ENCODE data around the gene SLC9A6.

The SLC9A6 gene

GRCh38 chrX:135985973-135986310 is 707 bp downstream of the SLC9A6 start:
- H3K27ac ChIP-seq: no peak overlapping the region

GRCh38 chrX:135988245-135988644 is 3.0 kb downstream of the SLC9A6 start:
- no peak overlapping the region for H3K27ac ChIP-seq
- TF ChIP-seq CTCF (IDR thresholded peaks at IDR 0.05) (no peak), ZFX (IDR thresholded peaks at IDR 0.05; ENCODE audit: borderline replicate concordance) (no peak)

More at GRCh38 chrX:135985973-135986310, 707 bp downstream of the SLC9A6 start:
- TF ChIP-seq CTCF (IDR thresholded peaks at IDR 0.05) (no peak), ZFX (IDR thresholded peaks at IDR 0.05; ENCODE audit: borderline replicate concordance) (no peak)

- H3K27ac ChIP-seq: no peak overlapping the region
- TF ChIP-seq ZFX (IDR thresholded peaks at IDR 0.05; ENCODE audit: borderline replicate concordance) (no peak), CTCF (IDR thresholded peaks at IDR 0.05) (no peak)
Measured at GRCh38 chrX:136015016-136015415, 29.8 kb downstream of the SLC9A6 start.

- H3K27ac ChIP-seq: no peak overlapping the region
- no peak for TF ChIP-seq CTCF (IDR thresholded peaks at IDR 0.05)
- no peak for TF ChIP-seq ZFX (IDR thresholded peaks at IDR 0.05; ENCODE audit: borderline replicate concordance)
Measured at GRCh38 chrX:136016881-136017280, 31.6 kb downstream of the SLC9A6 start.

- H3K27ac ChIP-seq: no peak overlapping the region
- TF ChIP-seq CTCF (IDR thresholded peaks at IDR 0.05): no peak
- no peak for TF ChIP-seq ZFX (IDR thresholded peaks at IDR 0.05; ENCODE audit: borderline replicate concordance)
Measured at GRCh38 chrX:136019226-136019625, 34.0 kb downstream of the SLC9A6 start.

GRCh38 chrX:136021160-136021559 is 35.9 kb downstream of the SLC9A6 start:
- no peak overlapping the region for H3K27ac ChIP-seq

GRCh38 chrX:136021903-136022302 is 36.7 kb downstream of the SLC9A6 start:
- H3K27ac ChIP-seq: no peak overlapping the region
- TF ChIP-seq ZFX (IDR thresholded peaks at IDR 0.05; ENCODE audit: borderline replicate concordance): no peak
- no peak for TF ChIP-seq CTCF (IDR thresholded peaks at IDR 0.05)

More at GRCh38 chrX:136021160-136021559, 35.9 kb downstream of the SLC9A6 start:
- TF ChIP-seq ZFX (IDR thresholded peaks at IDR 0.05; ENCODE audit: borderline replicate concordance): no peak
- no peak for TF ChIP-seq CTCF (IDR thresholded peaks at IDR 0.05)

Measured in 22Rv1 (cell line).